C4-2B (cell line): ENCODE data around the gene LAMA2.

Source experiments
- H3K27ac ChIP-seq: fragments of 450-650 bp; 2 replicates; pipeline ENCODE4 v1.5.1; 2017
- ZFX ChIP-seq: fragments of 450-650 bp; IDR thresholded peaks from 2 replicates; pipeline ENCODE4 v1.6.1; 2017
- TF ChIP-seq, protein P1 (sequence below): fragments of 450-650 bp; conservative IDR thresholded peaks from 2 replicates; pipeline ENCODE4 v1.5.1; 2017; ENCODE audit warnings: mild to moderate bottlenecking

Gene LAMA2

DNA sequence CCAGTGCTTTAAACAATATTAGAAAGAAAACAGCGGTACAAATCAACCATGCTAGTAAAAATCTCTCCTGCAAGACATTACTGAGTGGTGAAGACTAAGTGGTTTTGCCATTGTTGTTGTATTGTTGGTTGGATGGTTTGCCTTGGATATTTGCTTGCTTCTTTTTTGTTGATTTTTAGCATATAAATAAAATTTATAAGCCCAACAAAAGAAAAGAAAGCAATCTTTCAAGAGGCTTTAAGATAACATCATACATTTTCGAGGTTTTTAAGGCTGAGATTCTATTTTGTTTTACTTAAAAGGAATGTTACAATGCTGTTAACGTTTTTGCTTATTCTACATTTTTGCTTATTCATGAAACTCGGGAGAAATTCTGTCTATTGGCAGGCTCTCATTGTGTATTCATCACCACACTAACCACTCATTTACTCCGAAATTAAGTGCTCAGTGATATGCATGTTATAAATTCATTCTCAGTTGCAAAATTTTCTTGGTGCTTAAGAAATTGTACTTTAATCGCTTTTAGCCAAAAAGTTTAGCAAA lies 139.1 kb downstream of the LAMA2 start:
- H3K27ac ChIP-seq, result no peak overlapping the region

DNA sequence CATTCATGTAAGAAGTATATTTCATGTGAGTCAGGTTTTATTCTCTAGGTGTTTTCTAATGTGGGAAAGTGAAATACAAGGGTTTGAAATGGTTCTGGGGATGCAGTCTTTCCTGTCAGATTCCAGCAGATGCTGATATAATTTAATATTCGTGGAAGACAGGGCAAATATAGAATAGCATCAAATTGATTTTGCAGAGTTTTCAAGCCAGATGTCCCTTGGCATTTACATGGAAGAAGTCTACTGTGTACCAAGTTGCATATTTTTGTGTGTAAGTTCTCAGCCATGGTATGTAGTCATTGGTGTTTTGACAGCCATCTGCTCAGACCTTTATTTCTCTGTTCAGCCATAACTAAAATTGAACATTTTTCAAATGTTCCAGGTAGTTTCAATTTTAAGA lies 143.7 kb downstream of the LAMA2 start:
- TF ChIP-seq ZFX, result no peak
- TF ChIP-seq, protein P1, sequence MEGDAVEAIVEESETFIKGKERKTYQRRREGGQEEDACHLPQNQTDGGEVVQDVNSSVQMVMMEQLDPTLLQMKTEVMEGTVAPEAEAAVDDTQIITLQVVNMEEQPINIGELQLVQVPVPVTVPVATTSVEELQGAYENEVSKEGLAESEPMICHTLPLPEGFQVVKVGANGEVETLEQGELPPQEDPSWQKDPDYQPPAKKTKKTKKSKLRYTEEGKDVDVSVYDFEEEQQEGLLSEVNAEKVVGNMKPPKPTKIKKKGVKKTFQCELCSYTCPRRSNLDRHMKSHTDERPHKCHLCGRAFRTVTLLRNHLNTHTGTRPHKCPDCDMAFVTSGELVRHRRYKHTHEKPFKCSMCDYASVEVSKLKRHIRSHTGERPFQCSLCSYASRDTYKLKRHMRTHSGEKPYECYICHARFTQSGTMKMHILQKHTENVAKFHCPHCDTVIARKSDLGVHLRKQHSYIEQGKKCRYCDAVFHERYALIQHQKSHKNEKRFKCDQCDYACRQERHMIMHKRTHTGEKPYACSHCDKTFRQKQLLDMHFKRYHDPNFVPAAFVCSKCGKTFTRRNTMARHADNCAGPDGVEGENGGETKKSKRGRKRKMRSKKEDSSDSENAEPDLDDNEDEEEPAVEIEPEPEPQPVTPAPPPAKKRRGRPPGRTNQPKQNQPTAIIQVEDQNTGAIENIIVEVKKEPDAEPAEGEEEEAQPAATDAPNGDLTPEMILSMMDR, result no peak
- H3K27ac ChIP-seq, result no peak overlapping the region

More for the DNA sequence above, 139.1 kb downstream of the LAMA2 start:
- TF ChIP-seq ZFX, result no peak
- TF ChIP-seq, protein P1, result no peak

DNA sequence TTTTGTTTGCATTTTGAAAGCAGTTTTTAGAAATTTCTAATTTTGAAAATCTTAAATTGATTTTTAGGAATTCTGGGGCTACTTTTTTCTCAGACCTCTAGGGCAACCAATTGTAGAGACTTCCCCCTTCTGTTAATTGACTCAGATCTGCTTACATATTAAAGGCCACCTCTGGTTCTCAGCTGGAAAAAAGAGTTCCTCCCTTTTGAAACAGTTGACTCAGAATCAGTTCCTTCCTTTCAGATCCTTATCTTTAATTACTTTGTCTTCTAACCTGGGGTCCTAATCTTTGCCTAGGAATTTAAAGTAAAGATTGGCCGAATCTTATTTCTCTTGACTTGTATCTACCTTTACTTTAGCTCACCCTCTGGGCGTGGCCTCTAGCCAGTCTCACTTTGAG lies 146.8 kb downstream of the LAMA2 start:
- no peak overlapping the region for H3K27ac ChIP-seq
- TF ChIP-seq ZFX, result no peak
- TF ChIP-seq, protein P1, result no peak

DNA sequence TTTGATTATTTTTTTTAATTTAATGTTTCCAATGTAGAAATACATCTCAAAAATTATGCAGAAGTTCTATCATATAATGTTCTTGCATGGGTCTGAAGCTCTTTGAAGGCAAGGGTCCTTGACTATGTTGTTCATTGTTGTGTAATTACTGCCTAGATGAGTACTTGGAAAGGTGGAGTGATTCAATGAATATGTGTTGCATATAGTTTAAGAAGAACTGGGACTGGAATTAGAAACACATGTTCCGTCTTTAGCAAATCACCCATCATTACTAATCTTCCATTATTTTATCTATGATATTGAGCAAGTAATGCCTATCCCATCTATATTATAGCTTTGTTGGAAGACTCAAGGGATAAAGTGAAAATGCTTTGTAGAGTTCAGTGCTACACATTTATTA lies 147.3 kb downstream of the LAMA2 start:
- no peak overlapping the region for H3K27ac ChIP-seq
- TF ChIP-seq ZFX, result no peak
- TF ChIP-seq, protein P1, result no peak

DNA sequence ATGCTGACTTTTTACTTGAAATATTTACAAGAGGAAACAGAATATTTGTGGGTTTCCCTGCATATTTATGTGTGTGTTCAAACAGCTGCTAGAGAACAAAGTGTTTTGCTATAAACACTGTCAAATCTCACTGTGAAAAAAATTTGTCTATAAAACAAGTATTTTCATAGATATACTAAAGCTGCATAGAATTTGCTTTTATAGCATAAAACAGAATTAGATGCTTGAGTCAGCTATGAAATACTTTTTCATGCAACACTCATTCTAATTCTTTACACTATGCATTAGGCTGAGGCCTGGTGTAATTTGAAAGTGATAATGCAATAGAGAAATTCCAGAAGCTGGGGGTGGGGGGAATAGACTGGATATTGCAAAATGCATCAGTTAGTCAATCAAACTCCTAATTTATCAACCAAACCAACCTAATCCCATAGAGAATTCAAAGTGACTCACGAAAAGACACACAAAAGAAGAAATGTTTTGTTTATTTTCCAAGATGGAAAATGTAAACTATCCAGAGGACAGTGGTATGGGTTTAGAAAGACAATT lies 148.2 kb downstream of the LAMA2 start:
- H3K27ac ChIP-seq, result no peak overlapping the region
- TF ChIP-seq, protein P1, result no peak
- no peak for TF ChIP-seq ZFX

DNA sequence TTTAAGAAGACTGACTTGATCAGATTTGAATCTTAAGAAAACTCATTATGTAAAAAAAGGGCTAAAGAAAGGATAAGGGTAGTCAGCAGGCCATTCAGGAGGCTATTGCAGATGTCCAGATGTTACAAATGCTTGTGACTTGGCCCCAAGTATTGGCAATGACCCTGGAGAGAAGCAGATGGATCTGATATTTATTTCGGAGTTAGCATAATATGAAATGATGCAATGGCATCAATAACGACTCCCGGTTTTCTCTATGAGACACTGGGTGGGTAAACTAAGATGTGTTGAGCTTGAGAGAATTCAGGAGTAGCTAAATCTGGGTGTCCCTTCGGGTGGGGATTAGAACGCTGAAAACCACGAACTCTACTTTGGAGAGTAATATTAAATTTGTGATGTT lies 149.7 kb downstream of the LAMA2 start:
- H3K27ac ChIP-seq, result no peak overlapping the region
- TF ChIP-seq, protein P1, result no peak
- TF ChIP-seq ZFX, result no peak

DNA sequence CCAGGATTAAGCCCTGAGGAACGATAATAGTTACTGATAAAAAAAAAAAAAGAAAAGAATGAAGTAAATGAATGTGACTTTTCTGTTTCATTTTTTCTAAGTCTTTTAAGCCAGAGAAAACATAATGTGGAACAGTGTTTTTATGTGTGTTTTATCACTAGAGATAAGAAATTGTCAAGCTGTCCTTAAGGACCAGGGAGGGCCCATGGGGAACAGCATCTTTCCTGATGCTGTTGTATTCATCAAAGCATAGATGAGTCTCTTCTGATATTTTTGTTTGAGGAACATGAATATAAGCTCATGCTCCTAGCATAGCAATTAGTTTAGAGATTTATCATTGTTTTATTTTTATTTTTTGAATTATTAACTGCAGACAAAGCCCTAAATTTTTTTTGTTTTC lies 150.2 kb downstream of the LAMA2 start:
- TF ChIP-seq, protein P1, result no peak
- no peak for TF ChIP-seq ZFX
- H3K27ac ChIP-seq, result no peak overlapping the region
